ENCODE results near the gene DFFA. TPM values are rescaled to one million over a fixed set of nuclear protein-coding genes. Genes with fewer than 3 reads are reported as not detected.

DFFA gene
- total and polyA plus RNA-seq, 2 experiments from 2014 or later, result 24.1 to 30.0 TPM

GRCh38 chr1:10415211-10415930 lies 57.0 kb downstream of the DFFA start:
- Histone ChIP-seq H3K4me2 (no peak overlapping the region), H3K4me3 (no peak overlapping the region), H3K27ac (no peak overlapping the region), H3K36me3 (replicated peaks; ENCODE audit: insufficient read depth, low read depth) (no peaks in the 10 kb centered on the region), H3K4me1 (ENCODE audit: insufficient read depth) (no peaks in the 10 kb centered on the region), H3K79me2 (no peaks in the 10 kb centered on the region), H3K9me3 (ENCODE audit: low read depth) (no peaks in the 10 kb centered on the region), H2AFZ (no peak overlapping the region), H3K9me2 (replicated peaks; ENCODE audit: insufficient read depth) (no peaks in the 10 kb centered on the region), H3K27me3 (no peaks in the 10 kb centered on the region), H4K20me1 (ENCODE audit: insufficient read depth, poor library complexity, severe bottlenecking) (no peaks in the 10 kb centered on the region)
- DNase-seq (ENCODE audit: low spot score), result no peak
- TF ChIP-seq CTCF (IDR thresholded peaks at IDR 0.05; ENCODE audit: poor library complexity) (no peak), EZH2 (IDR thresholded peaks at IDR 0.05; ENCODE audit: borderline replicate concordance) (no peak), EZH2phosphoT487 (IDR thresholded peaks at IDR 0.05; ENCODE audit: low read depth, severe bottlenecking, unreplicated experiment) (no peak)
- 92% methylated on average over 6 of the region's 6 CpGs for WGBS (ENCODE audit: low lambda C conversion rate, missing lambda C conversion rate)

GRCh38 chr1:10407201-10407600 lies 65.1 kb downstream of the DFFA start:
- Histone ChIP-seq H3K4me3 (no peak overlapping the region), H4K20me1 (ENCODE audit: insufficient read depth, poor library complexity, severe bottlenecking) (no peaks in the 10 kb centered on the region), H3K9me3 (ENCODE audit: low read depth) (no peaks in the 10 kb centered on the region), H3K4me2 (no peak overlapping the region), H3K27ac (no peak overlapping the region), H3K36me3 (replicated peaks; ENCODE audit: insufficient read depth, low read depth) (no peaks in the 10 kb centered on the region), H3K4me1 (ENCODE audit: insufficient read depth) (no peaks in the 10 kb centered on the region), H3K9me2 (replicated peaks; ENCODE audit: insufficient read depth) (no peaks in the 10 kb centered on the region), H3K79me2 (peaks cover 9% of the 10 kb centered on the region), H3K27me3 (no peaks in the 10 kb centered on the region), H2AFZ (no peak overlapping the region)
- DNase-seq (ENCODE audit: low spot score), result no peak
- WGBS (ENCODE audit: low lambda C conversion rate, missing lambda C conversion rate), result 97% methylated on average over 2 of the region's 2 CpGs
- TF ChIP-seq EZH2 (IDR thresholded peaks at IDR 0.05; ENCODE audit: borderline replicate concordance), result no peak
- no peak for TF ChIP-seq EZH2phosphoT487 (IDR thresholded peaks at IDR 0.05; ENCODE audit: low read depth, severe bottlenecking, unreplicated experiment)
- no peak for TF ChIP-seq CTCF (IDR thresholded peaks at IDR 0.05; ENCODE audit: poor library complexity)

Other genes with a start within 250 kb of the DFFA start
- gene PGD, start 73.5 kb downstream of the DFFA start, total RNA-seq, result 86.8 and 103 TPM in 2 replicates
- 98.7 and 103 TPM in 2 replicates for gene PGD, start 73.5 kb downstream of the DFFA start, polyA plus RNA-seq
- gene CENPS, start 42.1 kb downstream of the DFFA start, total RNA-seq, result 8.8 and 11.8 TPM in 2 replicates
- gene CENPS, start 42.1 kb downstream of the DFFA start, polyA plus RNA-seq, result 20.7 and 21.1 TPM in 2 replicates
- 0.13 TPM in 1 of 2 replicates, not detected in the other for gene CORT, start 22.5 kb downstream of the DFFA start, total RNA-seq
- gene CORT, start 22.5 kb downstream of the DFFA start, polyA plus RNA-seq, result 0.19 and 0.27 TPM in 2 replicates
- gene PEX14, start 2.4 kb upstream of the DFFA start, total RNA-seq, result 8.4 and 10.0 TPM in 2 replicates
- gene PEX14, start 2.4 kb upstream of the DFFA start, polyA plus RNA-seq, result 20.9 and 22.9 TPM in 2 replicates